Middle frontal gyrus (tissue), 1 donor: ENCODE data around the gene KIAA1671.

Experiments used
- DNase-seq: peaks from one replicate; pipeline ENCODE4 v3.0.0-alpha.2; 2015; ENCODE audit warnings: low spot score; ENCODE audit errors: extremely low spot score

KIAA1671 gene

GRCh38 chr22:24952837-24953383, 394 bp downstream of the KIAA1671 start:
- DNase-seq, result no peak

GRCh38 chr22:24953384-24954113, 1.0 kb downstream of the KIAA1671 start:
- DNase-seq, result no peak

GRCh38 chr22:24954114-24954463, 1.6 kb downstream of the KIAA1671 start:
- no peak for DNase-seq

GRCh38 chr22:24954856-24955255, 2.3 kb downstream of the KIAA1671 start:
- DNase-seq, result no peak

- no peak for DNase-seq
These were observed 4.5 kb downstream of the KIAA1671 start for GRCh38 chr22:24957043-24957442.

- DNase-seq, result no peak
These were observed 8.8 kb downstream of the KIAA1671 start for GRCh38 chr22:24961217-24961844.

GRCh38 chr22:24962094-24962493, 9.6 kb downstream of the KIAA1671 start:
- DNase-seq, result no peak

- DNase-seq, result no peak
These were observed 10.3 kb downstream of the KIAA1671 start for GRCh38 chr22:24962835-24963234.

GRCh38 chr22:24964441-24964840, 11.9 kb downstream of the KIAA1671 start:
- DNase-seq, result no peak

- DNase-seq, result no peak
These were observed 13.5 kb downstream of the KIAA1671 start for GRCh38 chr22:24965822-24966626.

GRCh38 chr22:24968066-24968561, 15.6 kb downstream of the KIAA1671 start:
- no peak for DNase-seq

GRCh38 chr22:24969560-24970301, 17.2 kb downstream of the KIAA1671 start:
- no peak for DNase-seq

- no peak for DNase-seq
These were observed 19.9 kb downstream of the KIAA1671 start for GRCh38 chr22:24972369-24972768.

GRCh38 chr22:24973872-24974271, 21.4 kb downstream of the KIAA1671 start:
- DNase-seq, result no peak

- DNase-seq, result no peak
These were observed 22.7 kb downstream of the KIAA1671 start for GRCh38 chr22:24975125-24975640.

- DNase-seq, result no peak
These were observed 23.4 kb downstream of the KIAA1671 start for GRCh38 chr22:24975813-24976341.

GRCh38 chr22:24976442-24977218, 24.1 kb downstream of the KIAA1671 start:
- no peak for DNase-seq

- DNase-seq, result no peak
These were observed 25.1 kb downstream of the KIAA1671 start for GRCh38 chr22:24977370-24978221.

- no peak for DNase-seq
These were observed 25.8 kb downstream of the KIAA1671 start for GRCh38 chr22:24978308-24978707.
